Measurements from ENCODE around the gene ABCC1.
"Not testable (repeated sequence)": the region's sequence is repeated elsewhere in the genome, so short reads cannot be mapped to it uniquely, and the experiment has no call there.

The ABCC1 gene

DNA sequence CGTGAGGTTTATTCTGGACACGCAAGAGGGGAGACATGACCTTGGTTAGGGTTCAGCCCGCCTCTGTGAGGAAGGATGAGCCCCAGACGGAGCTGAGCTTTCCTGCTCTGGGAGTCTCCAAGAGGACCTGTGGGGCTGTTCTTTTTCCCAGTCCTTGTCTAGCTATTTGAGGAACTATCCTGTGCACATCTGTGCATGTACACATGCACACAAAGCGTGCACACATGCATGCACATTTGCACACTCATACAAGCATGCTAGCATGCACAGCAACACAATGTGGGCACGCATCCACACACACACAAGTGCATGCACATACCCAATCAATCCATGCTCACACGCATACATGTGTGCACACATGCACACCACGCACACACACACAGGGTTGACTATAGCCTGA lies 233.5 kb downstream of the ABCC1 start:
- DNase-seq (ENCODE audit: low spot score): no peak
- no peaks in the 10 kb centered on the region for H3K9me3 Mint-ChIP-seq
- no peaks in the 10 kb centered on the region for H3K27me3 Mint-ChIP-seq (ENCODE audit: low read depth)
- no peaks in the 10 kb centered on the region for H3K4me1 Mint-ChIP-seq (ENCODE audit: low read depth)
- no peak overlapping the region for H3K4me3 Mint-ChIP-seq
- no peak overlapping the region for H3K27ac Mint-ChIP-seq
- H3K36me3 Mint-ChIP-seq (ENCODE audit: low read depth): no peaks in the 10 kb centered on the region

DNA sequence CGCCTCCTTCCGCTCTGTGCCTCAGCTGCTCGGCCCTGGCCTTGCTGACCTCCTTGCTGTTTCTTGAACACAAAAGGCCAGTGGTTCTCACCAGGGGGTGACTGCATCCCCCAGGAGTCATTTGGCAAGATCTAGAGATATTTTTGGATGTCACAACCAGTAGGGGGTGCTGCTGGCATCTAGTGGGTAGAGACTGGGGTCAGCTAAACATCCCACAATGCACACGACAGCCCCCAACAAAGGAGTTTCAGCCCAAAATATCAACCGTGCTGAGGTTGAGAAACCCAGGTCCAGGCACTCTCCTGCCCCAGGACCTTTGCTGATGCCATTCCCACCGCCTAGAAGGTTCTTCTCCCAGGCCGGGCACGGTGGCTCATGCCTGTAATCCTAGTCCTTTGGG lies 234.1 kb downstream of the ABCC1 start:
- DNase-seq (ENCODE audit: low spot score): no peak
- no peak overlapping the region for H3K4me3 Mint-ChIP-seq
- no peaks in the 10 kb centered on the region for H3K4me1 Mint-ChIP-seq (ENCODE audit: low read depth)
- no peak overlapping the region for H3K27ac Mint-ChIP-seq
- no peaks in the 10 kb centered on the region for H3K9me3 Mint-ChIP-seq
- no peaks in the 10 kb centered on the region for H3K27me3 Mint-ChIP-seq (ENCODE audit: low read depth)
- H3K36me3 Mint-ChIP-seq (ENCODE audit: low read depth): no peaks in the 10 kb centered on the region

DNA sequence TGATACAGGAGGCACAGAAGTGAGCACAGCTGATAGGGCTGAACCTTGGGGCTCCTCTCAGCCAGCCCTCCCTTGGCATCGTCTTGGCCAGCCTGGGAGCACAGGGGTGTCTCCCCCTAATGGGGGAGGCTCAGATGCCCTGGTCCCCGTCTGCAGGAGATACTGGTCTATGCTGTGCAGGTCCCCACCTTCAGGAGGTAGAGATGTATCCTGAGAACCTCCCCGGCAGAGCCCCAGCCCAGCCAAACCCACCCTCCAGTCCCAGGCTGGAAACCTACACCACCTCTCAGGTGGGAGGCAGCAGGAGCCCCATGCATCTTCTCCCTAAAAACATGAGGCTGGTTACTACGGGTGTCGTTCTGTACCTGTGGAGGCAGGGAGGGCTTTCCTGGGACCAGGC lies 235.2 kb downstream of the ABCC1 start:
- no peak overlapping the region for H3K4me3 Mint-ChIP-seq

DNA sequence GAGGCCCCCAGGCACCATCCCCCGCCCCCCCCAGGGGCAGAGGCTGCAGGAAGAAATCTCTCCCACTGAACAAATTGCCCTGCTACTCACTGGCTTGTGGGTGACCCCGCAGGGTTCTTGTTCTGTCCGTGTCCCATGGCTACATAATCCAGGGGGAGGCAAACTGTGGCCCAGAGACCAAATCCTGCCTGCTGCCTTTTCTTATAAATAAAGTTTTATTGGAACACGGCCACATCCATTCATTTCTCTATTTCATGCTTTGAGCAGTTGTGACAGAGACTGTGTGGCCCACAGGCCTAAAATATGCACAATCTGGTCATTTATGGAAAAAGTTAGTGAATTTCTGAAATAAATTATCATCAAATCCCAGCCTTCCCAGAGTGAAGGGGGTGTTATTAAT lies 235.7 kb downstream of the ABCC1 start:
- Mint-ChIP-seq H3K4me3 (no peak overlapping the region), H3K9me3 (no peaks in the 10 kb centered on the region), H3K27me3 (ENCODE audit: low read depth) (no peaks in the 10 kb centered on the region), H3K27ac (no peak overlapping the region), H3K36me3 (ENCODE audit: low read depth) (no peaks in the 10 kb centered on the region), H3K4me1 (ENCODE audit: low read depth) (no peaks in the 10 kb centered on the region)
- DNase-seq (ENCODE audit: low spot score): no peak

More for the DNA sequence above, 235.2 kb downstream of the ABCC1 start:
- no peaks in the 10 kb centered on the region for H3K36me3 Mint-ChIP-seq (ENCODE audit: low read depth)
- no peak for DNase-seq (ENCODE audit: low spot score)
- no peak overlapping the region for H3K27ac Mint-ChIP-seq
- no peaks in the 10 kb centered on the region for H3K27me3 Mint-ChIP-seq (ENCODE audit: low read depth)
- H3K9me3 Mint-ChIP-seq: no peaks in the 10 kb centered on the region
- no peaks in the 10 kb centered on the region for H3K4me1 Mint-ChIP-seq (ENCODE audit: low read depth)

DNA sequence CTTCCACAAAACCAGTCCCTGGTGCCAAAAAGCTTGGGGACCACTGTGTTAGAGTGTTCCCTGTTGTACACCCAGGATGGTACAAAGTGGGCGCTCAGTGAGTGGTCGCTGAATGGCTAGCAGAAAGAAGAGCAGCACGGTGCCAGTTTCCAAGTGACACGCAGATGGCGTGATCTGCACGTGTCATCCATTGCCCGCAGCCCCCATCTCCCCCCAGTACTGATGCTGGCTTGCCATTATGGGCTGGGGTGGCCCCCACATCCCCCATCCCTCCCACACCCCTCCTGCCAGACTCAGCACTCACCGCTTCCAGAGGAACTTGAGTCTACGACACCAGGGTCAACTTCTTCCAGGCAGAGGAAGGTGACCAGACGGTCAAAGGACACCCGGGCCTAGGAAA lies 237.4 kb downstream of the ABCC1 start:
- H3K27ac Mint-ChIP-seq: no peak overlapping the region
- no peaks in the 10 kb centered on the region for H3K9me3 Mint-ChIP-seq
- H3K4me3 Mint-ChIP-seq: no peak overlapping the region
- no peak for DNase-seq (ENCODE audit: low spot score)
- no peaks in the 10 kb centered on the region for H3K27me3 Mint-ChIP-seq (ENCODE audit: low read depth)
- no peaks in the 10 kb centered on the region for H3K4me1 Mint-ChIP-seq (ENCODE audit: low read depth)
- H3K36me3 Mint-ChIP-seq (ENCODE audit: low read depth): no peaks in the 10 kb centered on the region

DNA sequence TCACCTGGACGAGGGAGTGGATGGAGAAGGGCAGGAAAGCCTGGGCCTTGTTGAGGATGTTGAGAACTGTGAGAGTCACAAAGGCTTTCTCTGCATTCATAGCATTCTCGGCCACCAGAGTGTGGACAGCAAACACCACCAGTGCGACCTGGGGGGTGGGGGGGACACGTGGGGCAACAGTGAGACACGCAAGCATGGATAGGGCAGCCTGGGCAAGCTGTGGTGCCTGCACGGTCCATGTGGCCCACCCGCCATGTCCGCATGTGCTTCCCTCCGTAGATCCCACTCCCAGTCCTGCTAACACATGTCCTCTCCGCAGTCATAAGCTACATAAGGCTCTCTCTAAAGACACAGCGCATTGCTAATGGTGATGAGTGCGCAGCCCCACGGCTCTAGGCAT lies 239.4 kb downstream of the ABCC1 start:
- DNase-seq (ENCODE audit: low spot score): no peak
- Mint-ChIP-seq H3K9me3 (no peaks in the 10 kb centered on the region), H3K36me3 (ENCODE audit: low read depth) (no peaks in the 10 kb centered on the region), H3K27ac (no peak overlapping the region), H3K27me3 (ENCODE audit: low read depth) (no peaks in the 10 kb centered on the region), H3K4me1 (ENCODE audit: low read depth) (no peaks in the 10 kb centered on the region), H3K4me3 (no peak overlapping the region)

DNA sequence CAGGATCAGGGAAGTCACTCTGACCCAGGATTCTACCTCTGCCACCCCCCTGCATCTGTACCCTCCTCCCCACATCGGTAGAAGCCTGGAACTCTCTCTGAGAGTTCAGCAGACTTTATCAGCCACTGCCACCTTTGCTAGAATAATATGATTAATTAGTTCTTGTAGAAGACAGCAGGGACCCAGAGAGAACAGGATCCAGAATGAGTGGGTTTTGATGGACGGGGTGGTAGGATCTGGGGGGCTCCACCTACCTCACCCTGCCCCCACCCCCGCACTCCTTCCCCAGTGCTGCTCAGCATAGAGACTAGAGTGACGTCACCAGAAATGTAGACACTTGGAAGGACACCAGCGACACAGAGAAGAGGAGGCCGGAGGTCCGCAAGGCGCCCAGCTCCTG lies 240.4 kb downstream of the ABCC1 start:
- Mint-ChIP-seq H3K27ac (no peak overlapping the region), H3K4me3 (no peak overlapping the region), H3K27me3 (ENCODE audit: low read depth) (no peaks in the 10 kb centered on the region), H3K36me3 (ENCODE audit: low read depth) (no peaks in the 10 kb centered on the region), H3K9me3 (no peaks in the 10 kb centered on the region), H3K4me1 (ENCODE audit: low read depth) (no peaks in the 10 kb centered on the region)
- DNase-seq (ENCODE audit: low spot score): no peak

DNA sequence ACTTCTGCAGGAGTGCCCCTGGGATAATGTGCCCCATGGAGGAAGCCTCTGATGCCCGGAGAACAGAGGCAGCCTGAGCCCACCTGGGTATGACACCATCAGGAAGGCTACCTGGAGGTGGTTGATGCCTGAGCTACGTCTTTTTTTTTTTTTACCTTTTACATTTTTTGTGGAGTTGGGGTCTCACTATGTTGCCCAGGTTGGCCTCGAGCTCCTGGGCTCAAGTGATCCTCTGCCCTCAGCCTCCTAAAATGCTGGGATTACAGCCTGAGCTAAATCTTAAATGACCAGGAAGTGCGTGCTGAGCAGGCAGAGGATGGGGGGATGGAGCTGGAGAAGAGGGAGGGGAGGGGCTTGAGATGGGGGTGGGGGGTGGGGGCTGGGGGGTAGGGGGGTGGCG lies 241.1 kb downstream of the ABCC1 start:
- Mint-ChIP-seq H3K36me3 (ENCODE audit: low read depth) (no peaks in the 10 kb centered on the region), H3K4me3 (no peak overlapping the region), H3K4me1 (ENCODE audit: low read depth) (no peaks in the 10 kb centered on the region), H3K27me3 (ENCODE audit: low read depth) (no peaks in the 10 kb centered on the region), H3K27ac (no peak overlapping the region), H3K9me3 (no peaks in the 10 kb centered on the region)
- DNase-seq (ENCODE audit: low spot score): no peak

DNA sequence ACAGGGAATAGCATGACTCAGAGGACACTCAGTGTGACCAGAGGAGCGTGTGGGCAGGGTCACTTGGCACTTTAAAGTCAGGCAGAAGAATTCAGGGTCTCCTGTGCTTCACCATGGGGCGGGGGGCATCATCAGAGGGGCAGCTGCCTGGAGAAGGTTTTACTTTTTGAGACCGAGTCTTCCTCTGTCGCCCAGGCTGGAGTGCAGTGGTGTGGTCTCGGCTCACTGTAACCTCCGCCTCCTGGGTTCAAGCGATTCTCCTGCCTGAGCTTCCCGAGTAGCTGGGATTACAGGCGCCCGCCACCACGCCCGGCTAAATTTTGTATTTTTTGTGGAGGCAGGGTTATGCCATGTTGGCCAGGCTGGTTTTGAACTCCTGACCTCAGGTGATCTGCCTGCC lies 241.6 kb downstream of the ABCC1 start:
- H3K27me3 Mint-ChIP-seq (ENCODE audit: low read depth): not testable (repeated sequence)

DNA sequence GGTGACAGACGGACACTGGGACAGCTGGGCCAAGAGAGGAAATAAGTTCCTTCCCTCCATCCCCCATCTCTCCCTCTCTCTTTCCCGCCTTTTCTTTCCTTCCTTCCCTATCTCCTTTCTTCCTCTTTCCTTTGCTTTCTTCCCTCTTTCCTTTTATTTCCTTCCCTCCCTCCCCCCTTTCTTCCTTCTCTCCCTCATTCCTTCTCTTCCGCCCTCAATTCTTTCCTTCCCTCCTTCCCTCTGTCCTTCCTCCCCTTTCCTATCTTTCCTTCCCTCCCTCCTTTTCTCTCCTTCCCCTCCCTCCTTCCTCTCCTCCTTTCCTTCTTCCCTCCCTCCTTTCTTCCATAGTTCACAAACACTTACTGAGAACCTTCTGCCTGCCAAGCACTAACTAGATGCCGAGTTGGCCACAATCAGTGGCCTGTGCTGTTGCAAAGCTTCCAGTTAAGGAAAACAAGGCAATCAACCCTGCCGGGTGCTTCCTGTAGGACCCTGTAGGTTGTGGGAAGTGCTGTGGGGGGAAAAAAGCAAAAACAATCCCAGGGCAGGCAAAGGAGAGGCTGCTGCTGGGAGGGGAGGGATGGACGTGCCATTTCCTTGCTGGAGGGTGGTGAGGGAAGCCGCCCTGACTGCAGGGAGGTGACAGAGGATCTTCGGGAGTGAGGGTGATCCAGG lies 242.2 kb downstream of the ABCC1 start:
- Mint-ChIP-seq H3K27me3 (ENCODE audit: low read depth) (no peaks in the 10 kb centered on the region), H3K9me3 (no peaks in the 10 kb centered on the region), H3K4me1 (ENCODE audit: low read depth) (no peaks in the 10 kb centered on the region), H3K4me3 (no peak overlapping the region), H3K27ac (no peak overlapping the region), H3K36me3 (ENCODE audit: low read depth) (no peaks in the 10 kb centered on the region)
- DNase-seq (ENCODE audit: low spot score): no peak

More for the DNA sequence above, 241.6 kb downstream of the ABCC1 start:
- not testable (repeated sequence) for H3K27ac Mint-ChIP-seq; H3K4me3 Mint-ChIP-seq; DNase-seq (ENCODE audit: low spot score); H3K4me1 Mint-ChIP-seq (ENCODE audit: low read depth); H3K36me3 Mint-ChIP-seq (ENCODE audit: low read depth); H3K9me3 Mint-ChIP-seq

All from T-helper 2 cell treated with Interferon-gamma antibody and Interleukin-4, amounts not matched to agents 5 μg/mL and 100 μg/mL, for 36 hours (primary cell).